HCT116 (cell line): ENCODE data around the gene PMPCB. TPM values are rescaled to one million over a fixed set of nuclear protein-coding genes. Genes with fewer than 3 reads are reported as not detected.
A peak's percentile ranks its signal among the peaks of the same experiment; 100 is the strongest.

Source experiments
- ATAC-seq: fragments of 200-7000 bp; cut with Tn5 transposase; 2 replicates; pipeline ENCODE4 v1.9.1; 2020; ENCODE audit warnings: mild to moderate bottlenecking, moderate library complexity
- BruUV-seq: library from RNA; stranded (reverse); fragments of 400-500 nt; replicated peaks from 2 replicates; lab custom pipeline; 2021; lab: Mats Ljungman, UMichigan
- CTCF ChIA-PET: fragments of 300-600 bp; sonication (Branson Sonifier 250); formaldehyde crosslinking; loops from one replicate; lab custom pipeline; 2021; ENCODE audit warnings: antibody characterized with exemption; lab: Charles Lee
- POLR2A ChIA-PET: fragments of 300-600, 350-600 bp; sonication (Branson Sonifier 250); formaldehyde crosslinking; loops from one replicate; lab custom pipeline; 2021; ENCODE audit warnings: antibody characterized with exemption; lab: Charles Lee
- RAD21 ChIA-PET, 2 experiments: fragments of 300-600 bp; sonication (Branson Sonifier 250); formaldehyde crosslinking; loops; one replicate each; lab custom pipeline; 2023; ENCODE audit warnings: low total read pairs in 2 of 2; ENCODE audit not compliant: uncharacterized antibody in 2 of 2, unreplicated experiment in 2 of 2, low non-redundant PET in 1 of 2; lab: Charles Lee
- DNase-seq: peaks from one replicate; pipeline ENCODE4 v3.0.0-alpha.2; 2010; ENCODE audit warnings: low read depth, low spot score
- H2AFZ ChIP-seq: fragments of 200-600 bp; shearing (Covaris generic), sonication (generic); 2 replicates; pipeline ENCODE4 v1.6.1; 2017; ENCODE audit warnings: low read depth, mixed run types, mixed read lengths, antibody characterized with exemption, low read length; ENCODE audit not compliant: poor library complexity, severe bottlenecking
- H3K27ac ChIP-seq: 2 replicates; pipeline ENCODE4 v1.5.1; 2012; ENCODE audit warnings: low read depth, low read length
- H3K27me3 ChIP-seq: fragments of 200-600 bp; sonication (generic); 2 replicates; pipeline ENCODE4 v1.6.1; 2016; ENCODE audit warnings: mixed run types, low read length, mixed read lengths; ENCODE audit not compliant: insufficient read depth
- H3K36me3 ChIP-seq, 2 experiments: fragments of 200-500 bp in 1 of 2; fragments of 200-600 bp in 1 of 2; sonication (Bioruptor generic) in 1 of 2; sonication (generic) in 1 of 2; 2 replicates each; pipeline versions ENCODE4 v1.5.1 to v1.6.1; 2014 to 2016; ENCODE audit warnings: low read length in 2 of 2, inconsistent platforms in 1 of 2, mixed read lengths in 1 of 2, mixed run types in 1 of 2; ENCODE audit not compliant: insufficient read depth in 2 of 2, control insufficient read depth in 1 of 2
- H3K4me1 ChIP-seq, 2 experiments: fragments of 200-600 bp in 1 of 2; sonication (generic) in 1 of 2; 2 replicates each; pipeline versions ENCODE4 v1.5.1 to v1.6.1; 2012 to 2017; ENCODE audit warnings: low read length in 2 of 2, inconsistent platforms in 1 of 2, mild to moderate bottlenecking in 1 of 2, mixed read lengths in 1 of 2, mixed run types in 1 of 2, moderate library complexity in 1 of 2; ENCODE audit not compliant: insufficient read depth in 2 of 2, control insufficient read depth in 1 of 2
- H3K4me2 ChIP-seq: fragments of 200-600 bp; sonication (generic); 2 replicates; pipeline ENCODE4 v1.6.1; 2017; ENCODE audit warnings: mixed run types, low read length, mixed read lengths
- H3K4me3 ChIP-seq, 2 experiments: fragments of 200-600 bp in 1 of 2; sonication (generic) in 1 of 2; replicated peaks in 1 of 2; 2 replicates each; pipeline ENCODE4 v1.5.1; 2011 to 2016; ENCODE audit warnings: low read length in 2 of 2, control low read depth in 1 of 2, low read depth in 1 of 2, mild to moderate bottlenecking in 1 of 2, mixed read lengths in 1 of 2, mixed run types in 1 of 2
- H3K79me2 ChIP-seq: fragments of 200-600 bp; sonication (generic); 2 replicates; pipeline ENCODE4 v1.6.1; 2017; ENCODE audit warnings: mild to moderate bottlenecking, mixed run types, low read length, moderate library complexity, mixed read lengths; ENCODE audit not compliant: insufficient read depth
- H3K9ac ChIP-seq: fragments of 200-600 bp; sonication (generic); 2 replicates; pipeline ENCODE4 v1.6.1; 2016; ENCODE audit warnings: low read length, mixed read lengths
- H3K9me2 ChIP-seq: fragments of 200-600 bp; sonication (generic), shearing (Covaris generic); 2 replicates; pipeline ENCODE4 v1.6.1; 2017; ENCODE audit warnings: mixed run types, mild to moderate bottlenecking, moderate library complexity; ENCODE audit not compliant: insufficient read depth
- H3K9me3 ChIP-seq, 2 experiments: fragments of 200-500 bp in 1 of 2; fragments of 200-600 bp in 1 of 2; sonication (Bioruptor generic) in 1 of 2; sonication (generic) in 1 of 2; 2 replicates each; pipeline ENCODE4 v1.6.1; 2014 to 2017; ENCODE audit warnings: low read length in 2 of 2, mixed read lengths in 2 of 2, inconsistent platforms in 1 of 2, low read depth in 1 of 2, mild to moderate bottlenecking in 1 of 2, mixed run types in 1 of 2, moderate library complexity in 1 of 2; ENCODE audit not compliant: control insufficient read depth in 1 of 2, insufficient read depth in 1 of 2
- H4K20me1 ChIP-seq: fragments of 200-600 bp; sonication (generic), shearing (Covaris generic); 2 replicates; pipeline ENCODE4 v1.6.1; 2017; ENCODE audit warnings: mixed run types, mild to moderate bottlenecking, moderate library complexity; ENCODE audit not compliant: insufficient read depth
- CBX3 ChIP-seq: IDR thresholded peaks from 2 replicates; pipeline ENCODE4 v1.6.1; 2012; ENCODE audit warnings: low read depth
- CEBPB ChIP-seq: IDR thresholded peaks from 2 replicates; pipeline ENCODE4 v1.6.1; 2012; ENCODE audit warnings: low read depth
- CTCF ChIP-seq, 3 experiments: fragments of 200-600 bp in 1 of 3; sonication (generic) in 1 of 3; IDR thresholded peaks in 2 of 3; conservative IDR thresholded peaks in 1 of 3; 2 replicates each; pipeline ENCODE4 v1.5.1; 2012 to 2017; ENCODE audit warnings: low read depth in 2 of 3, low read length in 2 of 3, antibody characterized with exemption in 1 of 3, borderline replicate concordance in 1 of 3, control low read depth in 1 of 3, mild to moderate bottlenecking in 1 of 3, mixed read lengths in 1 of 3, mixed run types in 1 of 3, moderate library complexity in 1 of 3; ENCODE audit not compliant: insufficient read depth in 1 of 3
- EGR1 ChIP-seq: IDR thresholded peaks from 2 replicates; pipeline ENCODE4 v1.6.1; 2012; ENCODE audit warnings: low read depth
- EZH2 ChIP-seq: fragments of 200-600 bp; sonication (generic); IDR thresholded peaks from 2 replicates; pipeline ENCODE4 v1.6.1; 2017; ENCODE audit warnings: antibody characterized with exemption, mixed run types
- FOSL1 ChIP-seq: IDR thresholded peaks from 2 replicates; pipeline ENCODE4 v1.6.1; 2012; ENCODE audit warnings: low read depth
- JUND ChIP-seq: IDR thresholded peaks from 2 replicates; pipeline ENCODE4 v1.6.1; 2012
- MAX ChIP-seq: IDR thresholded peaks from 2 replicates; pipeline ENCODE4 v1.6.1; 2012
- POLR2A ChIP-seq: IDR thresholded peaks from 2 replicates; pipeline ENCODE4 v1.7.0; 2011; ENCODE audit warnings: borderline replicate concordance; ENCODE audit not compliant: insufficient read depth, insufficient read length; ENCODE audit errors: extremely low read depth
- RAD21 ChIP-seq: IDR thresholded peaks from 2 replicates; pipeline ENCODE4 v1.6.1; 2012; ENCODE audit warnings: low read depth, mild to moderate bottlenecking
- REST ChIP-seq: IDR thresholded peaks from 2 replicates; pipeline ENCODE4 v1.6.1; 2012; ENCODE audit warnings: low read depth
- SIN3A ChIP-seq: IDR thresholded peaks from 2 replicates; pipeline ENCODE4 v1.6.1; 2012; ENCODE audit warnings: low read depth
- SP1 ChIP-seq: IDR thresholded peaks from 2 replicates; pipeline ENCODE4 v1.6.1; 2012; ENCODE audit warnings: low read depth
- SRF ChIP-seq: IDR thresholded peaks from 2 replicates; pipeline ENCODE4 v1.6.1; 2012; ENCODE audit warnings: low read depth
- TCF7L2 ChIP-seq: IDR thresholded peaks from 2 replicates; pipeline ENCODE4 v1.7.0; 2011; ENCODE audit warnings: borderline replicate concordance, inconsistent platforms; ENCODE audit not compliant: insufficient read depth, insufficient read length; ENCODE audit errors: extremely low read depth
- YY1 ChIP-seq: IDR thresholded peaks from 2 replicates; pipeline ENCODE4 v1.6.1; 2011; ENCODE audit warnings: low read length, low read depth, moderate library complexity, mild to moderate bottlenecking; ENCODE audit not compliant: insufficient replicate concordance; ENCODE audit errors: extremely low read depth
- ZBTB33 ChIP-seq: IDR thresholded peaks from 2 replicates; pipeline ENCODE4 v1.6.1; 2011; ENCODE audit warnings: mild to moderate bottlenecking, low read length, moderate library complexity; ENCODE audit not compliant: insufficient replicate concordance; ENCODE audit errors: extremely low read depth
- ZNF274 ChIP-seq: fragments of 200-500 bp; sonication (Bioruptor generic); IDR thresholded peaks from 2 replicates; pipeline ENCODE4 v1.6.1; 2014; ENCODE audit warnings: mild to moderate bottlenecking, low read depth, low read length, inconsistent platforms
- intact Hi-C: fragments of 100-400 bp; cut with micrococcal nuclease; formaldehyde crosslinking; loops from 2 replicates; pipeline ENCODE4 v1.10.0; 2022
- total RNA-seq: library from RNA; stranded (reverse); gene quantifications from one replicate; pipeline ENCODE4 v1.2.1, GENCODE V29; 2021; ENCODE audit not compliant: unreplicated experiment

PMPCB gene
- total RNA-seq, 1 experiment from 2014 or later: 73.9 TPM

- peak; percentile 99 for TF ChIP-seq SIN3A
- TF ChIP-seq POLR2A: peak; percentile 59
- peak; percentile 76 for TF ChIP-seq SRF
- no peak for TF ChIP-seq CEBPB
These were observed 47.4 kb downstream of the PMPCB start, which contains the start of gene DNAJC2 (continued) for GRCh38 chr7:103344453-103345149.

- RAD21 ChIA-PET: no interaction called here
- Histone ChIP-seq H3K9ac (no peak overlapping the region), H3K4me1 (peaks cover 18 to 22% of the 10 kb centered on the region in 2 experiments), H2AFZ (no peak overlapping the region), H3K27ac (peak overlapping the region; percentile 68; the same call in 1 of the 2 replicates), H3K4me2 (peak overlapping the region; percentile 75), H3K79me2 (peaks cover 77% of the 10 kb centered on the region), H3K27me3 (no peaks in the 10 kb centered on the region), H3K4me3 (no peak overlapping the region), H3K9me2 (no peaks in the 10 kb centered on the region), H3K9me3 (no peaks in the 10 kb centered on the region), H4K20me1 (no peaks in the 10 kb centered on the region; the same call in 1 of the 2 replicates), H3K36me3 (peaks cover 8 to 12% of the 10 kb centered on the region in 2 experiments; a peak in 3 of 4 replicates)
- BruUV-seq: no TSS peak
- POLR2A ChIA-PET: no interaction called here
- DNase-seq (no peak), ATAC-seq (no peak)
- intact Hi-C loops: no loop called here
- CTCF ChIA-PET: no interaction called here
- no peak for TF ChIP-seq ZBTB33
- no peak for TF ChIP-seq CBX3
- no peak for TF ChIP-seq MAX
- TF ChIP-seq EGR1: no peak
- no peak for TF ChIP-seq FOSL1
- TF ChIP-seq SP1: no peak
- TF ChIP-seq TCF7L2: no peak
- TF ChIP-seq ZNF274: no peak
- TF ChIP-seq CTCF (IDR thresholded peaks at IDR 0.05 in 2 of 3, conservative IDR thresholded peaks at IDR 0.05 in 1 of 3; ENCODE audit: borderline replicate concordance in 1 of 3, insufficient read depth in 1 of 3, low read depth in 2 of 3, low read length in 2 of 3): no peak
- no peak for TF ChIP-seq RAD21
- TF ChIP-seq YY1: no peak
- no peak for TF ChIP-seq EZH2
- TF ChIP-seq SRF: no peak
- TF ChIP-seq REST: no peak
- no peak for TF ChIP-seq JUND
These were observed 49.2 kb downstream of the PMPCB start for GRCh38 chr7:103346396-103346795.
